ENCODE measurements around the gene SNX25. TPM values are rescaled to one million over a fixed set of nuclear protein-coding genes. Genes with fewer than 3 reads are reported as not detected.

SNX25 gene
- polyA plus RNA-seq, 1 donor from 2014 or later = 6.4 TPM

DNA sequence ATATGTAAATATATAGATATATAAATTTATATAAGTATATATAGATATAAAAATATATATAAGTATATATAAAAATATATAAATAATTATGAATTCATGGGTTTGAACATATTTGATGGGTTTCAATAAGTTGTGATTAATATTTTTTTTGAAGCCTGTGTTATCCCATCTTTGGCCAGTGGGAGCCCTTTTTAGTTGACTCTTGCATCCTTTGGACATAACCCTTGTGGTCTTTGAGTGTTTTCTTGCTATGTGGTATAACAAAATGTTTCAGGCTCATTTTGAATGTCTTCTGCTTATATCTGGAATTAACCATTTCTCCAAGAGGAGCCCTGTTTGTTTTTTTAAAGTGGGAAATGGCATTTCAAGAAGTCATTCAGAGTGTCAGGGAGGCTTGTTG, 15.2 kb downstream of the SNX25 start (continued):
- TF ChIP-seq MXI1 (conservative IDR thresholded peaks at IDR 0.05; ENCODE audit: poor library complexity, severe bottlenecking) = no peak

DNA sequence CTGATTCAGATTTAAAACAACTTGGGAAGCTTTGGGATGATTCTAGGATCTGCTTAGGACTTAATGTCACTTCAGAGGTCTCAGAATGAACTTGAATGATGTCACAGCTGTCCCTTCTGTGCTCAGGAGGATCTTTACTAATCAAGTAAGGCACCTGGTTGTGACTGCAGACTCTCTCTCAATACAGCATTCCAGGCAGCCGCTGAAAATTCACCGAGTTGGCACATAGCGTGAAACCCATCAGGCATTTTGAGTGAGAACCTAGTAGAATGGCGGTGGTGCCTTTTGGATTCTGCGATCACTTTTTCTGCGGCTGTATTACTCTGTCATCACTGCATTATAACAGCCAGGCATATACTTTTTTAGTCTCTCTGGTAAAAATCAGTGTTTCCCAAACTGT, 16.5 kb downstream of the SNX25 start:
- Histone ChIP-seq H3K27ac (ENCODE audit: low read length) (no peak overlapping the region), H3K9ac (ENCODE audit: low read length) (no peak overlapping the region), H3K9me2 (ENCODE audit: insufficient read depth, low read length) (no peaks in the 10 kb centered on the region), H3K27me3 (ENCODE audit: insufficient read depth, low read depth, low read length) (no peaks in the 10 kb centered on the region), H3K9me3 (ENCODE audit: low read length) (no peaks in the 10 kb centered on the region), H3F3A (ENCODE audit: insufficient read depth, low read length, poor library complexity, severe bottlenecking) (no peaks in the 10 kb centered on the region), H3K36me3 (ENCODE audit: insufficient read depth, low read length) (no peaks in the 10 kb centered on the region), H3K4me3 (ENCODE audit: low read length) (no peak overlapping the region), H4K20me1 (ENCODE audit: insufficient read depth) (no peaks in the 10 kb centered on the region), H2AFZ (ENCODE audit: low read depth, low read length) (no peak overlapping the region), H3K79me2 (replicated peaks; ENCODE audit: insufficient read depth, low read length) (no peaks in the 10 kb centered on the region), H3K4me2 (ENCODE audit: low read length) (no peak overlapping the region)
- no peak for TF ChIP-seq TAF1 (IDR thresholded peaks at IDR 0.05; ENCODE audit: low read depth)
- no peak for TF ChIP-seq SMC3 (conservative IDR thresholded peaks at IDR 0.05; ENCODE audit: poor library complexity)
- TF ChIP-seq EP300 (conservative IDR thresholded peaks at IDR 0.05; ENCODE audit: poor library complexity, severe bottlenecking) = no peak
- no peak for TF ChIP-seq EZH2 (IDR thresholded peaks at IDR 0.05; ENCODE audit: borderline replicate concordance, insufficient read depth, low read length, poor library complexity, severe bottlenecking)
- no peak for TF ChIP-seq RAD21 (conservative IDR thresholded peaks at IDR 0.05)
- TF ChIP-seq, protein P1, sequence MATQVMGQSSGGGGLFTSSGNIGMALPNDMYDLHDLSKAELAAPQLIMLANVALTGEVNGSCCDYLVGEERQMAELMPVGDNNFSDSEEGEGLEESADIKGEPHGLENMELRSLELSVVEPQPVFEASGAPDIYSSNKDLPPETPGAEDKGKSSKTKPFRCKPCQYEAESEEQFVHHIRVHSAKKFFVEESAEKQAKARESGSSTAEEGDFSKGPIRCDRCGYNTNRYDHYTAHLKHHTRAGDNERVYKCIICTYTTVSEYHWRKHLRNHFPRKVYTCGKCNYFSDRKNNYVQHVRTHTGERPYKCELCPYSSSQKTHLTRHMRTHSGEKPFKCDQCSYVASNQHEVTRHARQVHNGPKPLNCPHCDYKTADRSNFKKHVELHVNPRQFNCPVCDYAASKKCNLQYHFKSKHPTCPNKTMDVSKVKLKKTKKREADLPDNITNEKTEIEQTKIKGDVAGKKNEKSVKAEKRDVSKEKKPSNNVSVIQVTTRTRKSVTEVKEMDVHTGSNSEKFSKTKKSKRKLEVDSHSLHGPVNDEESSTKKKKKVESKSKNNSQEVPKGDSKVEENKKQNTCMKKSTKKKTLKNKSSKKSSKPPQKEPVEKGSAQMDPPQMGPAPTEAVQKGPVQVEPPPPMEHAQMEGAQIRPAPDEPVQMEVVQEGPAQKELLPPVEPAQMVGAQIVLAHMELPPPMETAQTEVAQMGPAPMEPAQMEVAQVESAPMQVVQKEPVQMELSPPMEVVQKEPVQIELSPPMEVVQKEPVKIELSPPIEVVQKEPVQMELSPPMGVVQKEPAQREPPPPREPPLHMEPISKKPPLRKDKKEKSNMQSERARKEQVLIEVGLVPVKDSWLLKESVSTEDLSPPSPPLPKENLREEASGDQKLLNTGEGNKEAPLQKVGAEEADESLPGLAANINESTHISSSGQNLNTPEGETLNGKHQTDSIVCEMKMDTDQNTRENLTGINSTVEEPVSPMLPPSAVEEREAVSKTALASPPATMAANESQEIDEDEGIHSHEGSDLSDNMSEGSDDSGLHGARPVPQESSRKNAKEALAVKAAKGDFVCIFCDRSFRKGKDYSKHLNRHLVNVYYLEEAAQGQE (IDR thresholded peaks at IDR 0.05; ENCODE audit: borderline replicate concordance) = no peak

DNA sequence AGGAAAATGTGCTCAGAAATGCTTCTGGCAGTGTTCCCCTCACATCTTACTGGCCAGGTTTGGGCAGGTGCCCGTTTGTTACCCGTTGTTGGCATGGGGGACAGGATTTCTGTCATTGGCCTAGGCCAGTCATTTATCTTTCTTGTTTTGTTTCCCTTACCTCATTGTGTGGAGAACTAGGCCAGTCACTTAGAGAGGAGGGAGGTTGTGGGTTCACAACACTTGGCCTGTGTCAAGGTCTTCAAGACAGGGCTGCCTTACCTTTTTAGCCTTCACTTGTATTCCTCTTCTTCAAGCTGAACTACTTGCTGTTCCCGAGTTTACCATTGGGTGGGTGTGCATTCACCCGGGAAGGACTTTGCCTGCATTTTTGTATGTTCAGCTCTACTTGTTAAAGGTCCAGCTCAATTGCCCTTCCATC, 17.7 kb downstream of the SNX25 start:
- H3K36me3 ChIP-seq (ENCODE audit: insufficient read depth, low read length) = no peaks in the 10 kb centered on the region

More for the DNA sequence above, 17.7 kb downstream of the SNX25 start:
- no peak overlapping the region for H3K4me2 ChIP-seq (ENCODE audit: low read length)
- no peaks in the 10 kb centered on the region for H3K79me2 ChIP-seq (replicated peaks; ENCODE audit: insufficient read depth, low read length)
- H3K9me3 ChIP-seq (ENCODE audit: low read length) = no peaks in the 10 kb centered on the region
- no peak overlapping the region for H3K9ac ChIP-seq (ENCODE audit: low read length)
- no peak overlapping the region for H2AFZ ChIP-seq (ENCODE audit: low read depth, low read length)
- no peaks in the 10 kb centered on the region for H3K27me3 ChIP-seq (ENCODE audit: insufficient read depth, low read depth, low read length)
- H4K20me1 ChIP-seq (ENCODE audit: insufficient read depth) = no peaks in the 10 kb centered on the region
- H3K4me3 ChIP-seq (ENCODE audit: low read length) = no peak overlapping the region
- TF ChIP-seq EP300 (conservative IDR thresholded peaks at IDR 0.05; ENCODE audit: poor library complexity, severe bottlenecking) (no peak), POLR2AphosphoS5 (IDR thresholded peaks at IDR 0.05) (no peak), RAD21 (conservative IDR thresholded peaks at IDR 0.05) (no peak), MXI1 (conservative IDR thresholded peaks at IDR 0.05; ENCODE audit: poor library complexity, severe bottlenecking) (no peak), SMC3 (conservative IDR thresholded peaks at IDR 0.05; ENCODE audit: poor library complexity) (no peak), TAF1 (IDR thresholded peaks at IDR 0.05; ENCODE audit: low read depth) (no peak), EZH2 (IDR thresholded peaks at IDR 0.05; ENCODE audit: borderline replicate concordance, insufficient read depth, low read length, poor library complexity, severe bottlenecking) (no peak)
- TF ChIP-seq, protein P1 (IDR thresholded peaks at IDR 0.05; ENCODE audit: borderline replicate concordance) = no peak
- TF ChIP-seq, protein P2, sequence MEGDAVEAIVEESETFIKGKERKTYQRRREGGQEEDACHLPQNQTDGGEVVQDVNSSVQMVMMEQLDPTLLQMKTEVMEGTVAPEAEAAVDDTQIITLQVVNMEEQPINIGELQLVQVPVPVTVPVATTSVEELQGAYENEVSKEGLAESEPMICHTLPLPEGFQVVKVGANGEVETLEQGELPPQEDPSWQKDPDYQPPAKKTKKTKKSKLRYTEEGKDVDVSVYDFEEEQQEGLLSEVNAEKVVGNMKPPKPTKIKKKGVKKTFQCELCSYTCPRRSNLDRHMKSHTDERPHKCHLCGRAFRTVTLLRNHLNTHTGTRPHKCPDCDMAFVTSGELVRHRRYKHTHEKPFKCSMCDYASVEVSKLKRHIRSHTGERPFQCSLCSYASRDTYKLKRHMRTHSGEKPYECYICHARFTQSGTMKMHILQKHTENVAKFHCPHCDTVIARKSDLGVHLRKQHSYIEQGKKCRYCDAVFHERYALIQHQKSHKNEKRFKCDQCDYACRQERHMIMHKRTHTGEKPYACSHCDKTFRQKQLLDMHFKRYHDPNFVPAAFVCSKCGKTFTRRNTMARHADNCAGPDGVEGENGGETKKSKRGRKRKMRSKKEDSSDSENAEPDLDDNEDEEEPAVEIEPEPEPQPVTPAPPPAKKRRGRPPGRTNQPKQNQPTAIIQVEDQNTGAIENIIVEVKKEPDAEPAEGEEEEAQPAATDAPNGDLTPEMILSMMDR (IDR thresholded peaks at IDR 0.05; ENCODE audit: poor library complexity, severe bottlenecking) = no peak
- no peak overlapping the region for H3K27ac ChIP-seq (ENCODE audit: low read length)
- no peaks in the 10 kb centered on the region for H3K9me2 ChIP-seq (ENCODE audit: insufficient read depth, low read length)
- H3F3A ChIP-seq (ENCODE audit: insufficient read depth, low read length, poor library complexity, severe bottlenecking) = no peaks in the 10 kb centered on the region

Data from neural cell (in vitro differentiated cells).